HepG2 (cell line): ENCODE results near the gene MRPS10. TPM values are rescaled to one million over a fixed set of nuclear protein-coding genes. Genes with fewer than 3 reads are reported as not detected.

ENCODE experiments used
- ADNP ChIP-seq: sonication (generic); formaldehyde crosslinking; IDR thresholded peaks from 2 replicates; pipeline ENCODE4 v1.4.0; 2020; ENCODE audit warnings: missing genetic modification reagents
- ATM ChIP-seq: fragments of 450-650 bp; IDR thresholded peaks from 2 replicates; pipeline ENCODE4 v1.7.1; 2017; ENCODE audit warnings: mild to moderate bottlenecking, borderline replicate concordance
- ELK4 ChIP-seq: sonication (generic); formaldehyde crosslinking; IDR thresholded peaks from 2 replicates; pipeline ENCODE4 v1.9.0; 2021; ENCODE audit warnings: missing genetic modification reagents, borderline replicate concordance
- ESRRA ChIP-seq: sonication (generic); formaldehyde crosslinking; IDR thresholded peaks from 2 replicates; pipeline ENCODE4 v1.5.1; 2020; ENCODE audit warnings: mild to moderate bottlenecking, low read depth, missing genetic modification reagents
- HDAC2 ChIP-seq: sonication (generic); formaldehyde crosslinking; IDR thresholded peaks from 2 replicates; pipeline ENCODE4 v1.4.0; 2020; ENCODE audit warnings: missing genetic modification reagents
- MEIS2 ChIP-seq: sonication (generic); formaldehyde crosslinking; IDR thresholded peaks from 2 replicates; pipeline ENCODE4 v1.9.0; 2021; ENCODE audit warnings: mild to moderate bottlenecking, missing genetic modification reagents
- RBM39 ChIP-seq: fragments of 200-400 bp; formaldehyde crosslinking; IDR thresholded peaks from one replicate; pipeline ENCODE4 v1.6.1; 2018; ENCODE audit warnings: antibody characterized with exemption, mild to moderate bottlenecking, low read depth, low read length; ENCODE audit not compliant: poor library complexity, severe bottlenecking
- RCOR2 ChIP-seq: IDR thresholded peaks from 2 replicates; pipeline ENCODE4 v1.6.1; 2016; ENCODE audit warnings: missing biosample characterization, missing genetic modification reagents
- SOX5 ChIP-seq: IDR thresholded peaks from 2 replicates; pipeline ENCODE4 v1.6.1; 2016; ENCODE audit warnings: borderline replicate concordance
- TFDP1 ChIP-seq: IDR thresholded peaks from 2 replicates; pipeline ENCODE4 v1.6.1; 2016; ENCODE audit warnings: missing compliant biosample characterization, missing genetic modification reagents, borderline replicate concordance
- THRA ChIP-seq: sonication (generic); formaldehyde crosslinking; IDR thresholded peaks from 2 replicates; pipeline ENCODE4 v1.4.0; 2020; ENCODE audit warnings: missing genetic modification reagents, borderline replicate concordance
- XRCC5 ChIP-seq: fragments of 200-400 bp; formaldehyde crosslinking; optimal IDR thresholded peaks from 2 replicates; pipeline ENCODE3; 2017; ENCODE audit warnings: mild to moderate bottlenecking, low read length
- ZBTB33 ChIP-seq: sonication (generic); formaldehyde crosslinking; IDR thresholded peaks from 2 replicates; pipeline ENCODE4 v1.4.0; 2020; ENCODE audit warnings: missing genetic modification reagents
- ZBTB38 ChIP-seq: sonication (generic); formaldehyde crosslinking; IDR thresholded peaks from 2 replicates; pipeline ENCODE4 v1.5.1; 2020; ENCODE audit warnings: mild to moderate bottlenecking, missing genetic modification reagents
- ZKSCAN5 ChIP-seq: sonication (generic); formaldehyde crosslinking; IDR thresholded peaks from 2 replicates; pipeline ENCODE4 v1.5.1; 2020; ENCODE audit warnings: mild to moderate bottlenecking, missing genetic modification reagents
- ZNF124 ChIP-seq: sonication (generic); formaldehyde crosslinking; IDR thresholded peaks from 2 replicates; pipeline ENCODE4 v1.4.0; 2020; ENCODE audit warnings: missing genetic modification reagents
- ZNF160 ChIP-seq: sonication (generic); formaldehyde crosslinking; IDR thresholded peaks from 2 replicates; pipeline ENCODE4 v1.8.0; 2022; ENCODE audit warnings: mild to moderate bottlenecking, inconsistent platforms, missing genetic modification reagents
- ZNF350 ChIP-seq: sonication (generic); formaldehyde crosslinking; IDR thresholded peaks from 2 replicates; pipeline ENCODE4 v1.4.0; 2020; ENCODE audit warnings: mild to moderate bottlenecking, low read depth, missing genetic modification reagents, borderline replicate concordance
- ZNF513 ChIP-seq: sonication (generic); formaldehyde crosslinking; conservative IDR thresholded peaks from 2 replicates; pipeline ENCODE4 v1.5.0; 2020; ENCODE audit warnings: missing genetic modification reagents
- ZNF652 ChIP-seq: IDR thresholded peaks from 2 replicates; pipeline ENCODE4 v1.6.1; 2016; ENCODE audit warnings: low read depth, borderline replicate concordance
- ZNF746 ChIP-seq: sonication (generic); formaldehyde crosslinking; IDR thresholded peaks from 2 replicates; pipeline ENCODE4 v1.8.0; 2022; ENCODE audit warnings: mild to moderate bottlenecking, missing genetic modification reagents
- polyA plus RNA-seq, 8 experiments: library from polyadenylated mRNA; depleted of rRNA in 3 of 8; stranded (reverse) in 7 of 8; unstranded in 1 of 8; fragments of >200 nt; fragmentation: Illumina TruSeq in 4 of 8; extraction: Trizol in 4 of 8; gene quantifications; 2 replicates each; pipeline versions ENCODE4 v1.2.1 to v1.2.3, GENCODE V29; 2011 to 2016; ENCODE audit warnings: low read depth in 4 of 8, missing spikeins in 1 of 8, mixed read lengths in 1 of 8; ENCODE audit not compliant: insufficient read depth in 1 of 8
- total RNA-seq, 5 experiments: library from RNA; depleted of rRNA; stranded (reverse); fragments of >200 nt; fragmentation: Illumina TruSeq; extraction: Trizol; gene quantifications; 2 replicates each; pipeline ENCODE4 v1.2.3, GENCODE V29; 2016; ENCODE audit warnings: low read depth in 1 of 5
- TF ChIP-seq, protein P1 (sequence below): sonication (generic); formaldehyde crosslinking; IDR thresholded peaks from 2 replicates; pipeline ENCODE4 v1.8.0; 2022; ENCODE audit warnings: mild to moderate bottlenecking, missing genetic modification reagents, moderate library complexity

Gene MRPS10
- total and polyA plus RNA-seq, 2 of the 13 experiments (the other 11 are each of a cell fraction or from before 2014, with no cell fraction given) = 31.7 to 54.6 TPM

GRCh38 chr6:42197555-42198362 is 19.9 kb downstream of the MRPS10 start (continued):
- TF ChIP-seq TFDP1 (CRISPR knock-in tag) (no peak), ZNF350 (CRISPR knock-in tag) (peak; percentile 48; the same call in 1 of the 2 replicates), ZNF513 (CRISPR knock-in tag) (no peak), ATM (no peak), ELK4 (CRISPR knock-in tag) (no peak), ZNF746 (CRISPR knock-in tag) (no peak), SOX5 (CRISPR knock-in tag) (peak; percentile 46; the same call in 1 of the 2 replicates), RCOR2 (CRISPR knock-in tag) (peak; percentile 41; the same call in 1 of the 2 replicates), ZBTB38 (CRISPR knock-in tag) (peak; percentile 84), ZNF124 (CRISPR knock-in tag) (no peak), ADNP (no peak), XRCC5 (peak; percentile 94), MEIS2 (CRISPR knock-in tag) (0 out of 2 replicates have a peak, but pooled peaks have one; percentile 44), ZNF652 (CRISPR knock-in tag) (peak; percentile 68; the same call in 1 of the 2 replicates), RBM39 (no peak), ZBTB33 (CRISPR knock-in tag) (peak; percentile 81), THRA (CRISPR knock-in tag) (peak; percentile 33; the same call in 1 of the 2 replicates), ZNF160 (CRISPR knock-in tag) (no peak), HDAC2 (peak; percentile 62; the same call in 1 of the 2 replicates), ZKSCAN5 (CRISPR knock-in tag) (no peak), ESRRA (CRISPR knock-in tag) (no peak)
- TF ChIP-seq, protein P1, sequence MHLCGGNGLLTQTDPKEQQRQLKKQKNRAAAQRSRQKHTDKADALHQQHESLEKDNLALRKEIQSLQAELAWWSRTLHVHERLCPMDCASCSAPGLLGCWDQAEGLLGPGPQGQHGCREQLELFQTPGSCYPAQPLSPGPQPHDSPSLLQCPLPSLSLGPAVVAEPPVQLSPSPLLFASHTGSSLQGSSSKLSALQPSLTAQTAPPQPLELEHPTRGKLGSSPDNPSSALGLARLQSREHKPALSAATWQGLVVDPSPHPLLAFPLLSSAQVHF = no peak
